T47D (cell line): ENCODE data around the gene ALDH1B1.
A peak's percentile ranks its signal among the peaks of the same experiment; 100 is the strongest.

Experiments
- DNase-seq, 2 experiments: peaks; one replicate each; pipeline versions ENCODE4 v3.0.0 to v3.0.0-alpha.2; 2011 to 2012; ENCODE audit warnings: low read depth in 1 of 2, low spot score in 1 of 2
- JUND ChIP-seq: IDR thresholded peaks from 2 replicates; pipeline ENCODE4 v1.6.1; 2012; ENCODE audit warnings: low read depth
- in situ Hi-C: cut with HindIII; loops from 2 replicates; pipeline ENCODE4 v1.10.0; 2016; ENCODE audit warnings: low sequenced_read_pairs, low pct_unique_long_range_greater_than_20kb

Gene ALDH1B1

GRCh38 chr9:38435521-38435920, 43.0 kb downstream of the ALDH1B1 start:
- no peak for DNase-seq
- in situ Hi-C loops, result no loop called here
- TF ChIP-seq JUND, result no peak

DNA sequence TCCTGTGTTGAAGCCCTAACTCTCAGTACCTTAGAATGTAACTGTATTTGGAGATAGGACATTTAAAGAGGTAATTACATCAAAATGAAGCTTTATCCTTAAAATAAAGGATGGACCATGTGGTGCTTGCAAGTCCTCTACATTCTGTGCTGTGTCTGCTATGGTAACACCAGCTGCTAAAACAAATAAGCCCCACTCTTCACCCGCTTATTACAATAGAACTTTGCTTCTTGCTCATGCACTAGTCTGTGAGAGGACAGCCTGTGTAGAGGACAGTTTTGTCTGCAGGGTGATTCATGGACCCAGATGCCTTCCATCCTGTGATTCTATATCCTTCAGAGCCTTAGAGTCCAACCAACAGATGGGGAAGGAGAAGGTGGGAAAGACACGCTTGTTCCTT, 44.2 kb downstream of the ALDH1B1 start:
- no peak for TF ChIP-seq JUND
- no peak for DNase-seq
- in situ Hi-C loops, result no loop called here

DNA sequence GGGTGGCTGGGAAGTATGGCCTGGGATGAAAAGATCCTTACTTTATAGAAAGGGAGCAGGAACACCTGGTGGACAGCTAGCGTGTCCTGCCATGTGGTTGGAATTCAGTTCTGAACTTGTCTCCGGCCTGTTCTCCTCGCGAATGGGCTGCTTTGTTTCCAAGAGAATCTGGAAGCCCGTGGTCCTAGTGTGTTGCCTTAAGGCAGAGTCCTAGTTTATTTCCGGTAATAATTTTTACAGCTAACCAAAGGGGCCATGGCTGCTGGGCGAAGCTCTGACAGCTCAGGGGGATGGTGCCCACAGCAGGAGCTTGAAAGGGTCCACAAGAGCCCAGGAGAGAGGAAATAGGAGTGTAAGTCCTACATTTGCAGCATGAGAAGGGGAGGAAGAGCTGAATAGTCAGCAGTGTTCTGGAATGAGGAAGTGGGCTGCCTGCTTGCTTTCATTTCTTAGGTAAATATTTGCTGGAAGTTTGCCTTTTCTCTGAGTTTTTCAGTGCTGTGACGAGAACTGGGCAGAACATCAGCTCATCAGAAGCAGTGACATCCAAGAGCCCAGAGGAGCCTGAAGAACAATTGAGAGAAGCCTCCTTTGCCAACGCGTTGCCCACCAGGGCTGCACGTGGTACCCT, 44.8 kb downstream of the ALDH1B1 start:
- TF ChIP-seq JUND, result no peak
- DNase-seq, result peak; percentile 47 to 88
- in situ Hi-C loops, result no loop called here

GRCh38 chr9:38439291-38439915, 46.9 kb downstream of the ALDH1B1 start:
- in situ Hi-C loops, result no loop called here
- DNase-seq, result no peak
- no peak for TF ChIP-seq JUND

DNA sequence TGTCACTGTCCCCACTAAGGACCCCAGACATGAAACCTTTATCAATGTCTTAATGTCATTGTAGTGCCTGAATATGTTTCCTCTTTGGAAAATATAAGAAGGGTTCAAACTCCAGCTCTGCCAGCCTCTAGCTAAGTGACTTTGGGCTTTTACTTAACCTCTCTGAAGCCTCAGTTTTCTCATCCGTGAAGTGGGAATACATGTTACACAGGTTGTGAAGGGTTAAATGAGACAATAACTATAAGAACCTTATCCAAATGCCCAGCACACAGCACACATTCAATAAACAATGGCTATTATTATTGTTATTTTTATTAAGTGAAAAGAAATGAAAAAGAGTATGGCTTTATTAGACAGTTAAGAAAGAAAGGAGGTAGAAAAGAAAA, 47.4 kb downstream of the ALDH1B1 start:
- DNase-seq, result no peak
- in situ Hi-C loops, result no loop called here
- TF ChIP-seq JUND, result no peak

DNA sequence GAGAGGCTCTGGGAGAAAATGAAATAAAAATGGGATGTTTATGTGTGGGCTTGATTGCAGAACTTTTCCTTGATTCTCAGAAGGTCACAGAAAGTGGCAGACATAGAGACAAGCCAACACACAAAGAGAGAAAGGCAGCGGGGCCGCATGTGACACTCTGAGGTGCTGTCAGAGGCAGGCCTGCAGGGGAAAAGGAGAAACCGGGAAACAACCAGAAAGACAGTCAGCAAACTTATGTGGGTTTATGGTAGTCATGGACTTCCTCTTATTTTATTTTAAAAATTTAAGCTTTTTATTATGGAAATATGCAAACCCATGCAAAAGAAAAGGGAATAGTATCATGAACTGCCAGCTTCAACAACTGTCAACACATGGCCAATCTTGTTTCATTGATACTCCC, 48.0 kb downstream of the ALDH1B1 start:
- TF ChIP-seq JUND, result no peak
- in situ Hi-C loops, result no loop called here
- DNase-seq, result no peak

DNA sequence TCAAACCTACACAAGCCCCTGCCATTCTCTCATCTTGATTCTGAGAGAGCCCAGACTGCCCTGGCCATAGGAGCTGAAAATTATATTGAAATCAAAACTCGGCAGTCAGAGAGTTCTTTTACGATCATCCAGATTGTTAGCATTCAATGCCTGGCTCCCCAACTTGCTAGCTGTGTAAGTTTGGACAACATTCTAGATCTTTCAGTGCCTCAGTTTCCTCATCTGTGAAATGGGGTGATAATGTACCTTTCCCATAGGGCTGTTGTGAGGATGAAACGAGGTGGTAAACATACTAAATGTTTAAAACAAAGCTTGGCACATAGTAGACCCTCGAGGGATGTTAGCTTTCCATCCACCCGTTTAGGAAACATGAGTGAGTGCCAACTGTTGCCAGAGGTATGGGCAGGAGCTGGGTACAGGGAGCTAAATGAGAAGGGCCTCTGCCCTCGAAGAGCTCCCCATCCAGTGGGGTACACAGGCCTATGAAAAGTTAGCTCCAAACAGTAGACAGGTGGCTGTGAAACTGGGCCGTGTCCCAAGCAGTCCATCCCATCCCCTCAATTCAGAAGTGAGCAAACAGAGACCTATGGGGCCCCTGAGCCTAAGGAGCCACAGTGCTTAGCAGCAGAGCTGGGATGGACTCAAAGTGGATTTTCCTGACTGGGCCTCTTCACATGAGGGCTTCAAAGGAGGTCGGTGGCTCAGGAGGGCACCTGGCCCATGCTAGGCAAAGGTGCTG, 49.0 kb downstream of the ALDH1B1 start:
- no peak for TF ChIP-seq JUND
- DNase-seq, result no peak
- in situ Hi-C loops, result no loop called here

GRCh38 chr9:38442473-38443096, 50.1 kb downstream of the ALDH1B1 start:
- no peak for DNase-seq
- in situ Hi-C loops, result no loop called here
- TF ChIP-seq JUND, result no peak

- in situ Hi-C loops, result no loop called here
- TF ChIP-seq JUND, result peak; percentile 76; the same call in 1 of the 2 replicates
- DNase-seq, result peak in 1 of 2 experiments; percentile 57
These were observed 50.7 kb downstream of the ALDH1B1 start for GRCh38 chr9:38443181-38443580.

DNA sequence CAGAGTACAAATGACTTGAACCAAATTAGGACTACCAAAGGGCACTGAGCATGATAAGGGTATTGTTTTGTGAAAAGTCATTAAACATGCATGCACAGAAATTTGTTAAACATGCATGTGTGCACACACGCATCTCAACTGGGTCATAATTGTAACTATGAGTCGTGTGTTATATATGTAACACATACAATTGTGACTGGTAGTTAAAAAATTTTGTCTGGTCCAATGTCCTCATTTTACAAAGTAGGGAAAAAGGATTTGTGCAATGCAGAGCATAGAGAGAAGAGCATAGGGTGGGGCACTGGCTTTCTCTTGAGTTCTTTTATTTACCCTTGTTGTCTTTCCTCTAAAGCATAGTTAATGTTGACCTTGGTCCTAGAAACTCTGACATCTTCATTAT, 51.1 kb downstream of the ALDH1B1 start:
- in situ Hi-C loops, result no loop called here
- TF ChIP-seq JUND, result no peak
- DNase-seq, result no peak

- no peak for DNase-seq
- TF ChIP-seq JUND, result no peak
- in situ Hi-C loops, result no loop called here
These were observed 52.9 kb downstream of the ALDH1B1 start for GRCh38 chr9:38445154-38446043.

DNA sequence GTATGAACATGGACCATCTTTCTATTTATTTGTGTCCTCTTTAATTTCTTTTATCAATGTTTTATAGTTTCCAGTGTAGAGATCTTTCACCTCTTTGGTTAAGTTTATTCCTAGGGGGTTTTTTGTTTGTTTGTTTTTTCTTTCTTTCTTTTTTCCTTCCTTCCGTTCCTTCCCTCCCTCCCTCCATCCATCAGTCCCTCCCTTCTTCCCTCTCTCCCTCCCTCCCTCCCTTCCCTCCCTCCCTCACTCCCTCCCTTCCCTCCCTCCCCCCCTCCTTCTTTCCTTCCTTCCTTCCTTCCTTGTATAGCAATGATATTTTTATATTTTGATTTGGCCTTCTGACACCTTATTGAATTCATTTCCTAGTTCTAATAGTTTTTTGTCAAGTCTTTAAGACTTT, 55.2 kb downstream of the ALDH1B1 start:
- DNase-seq, result no peak
- in situ Hi-C loops, result no loop called here
- no peak for TF ChIP-seq JUND
